ENCODE data around the gene YWHAB. TPM values are rescaled to one million over a fixed set of nuclear protein-coding genes. Genes with fewer than 3 reads are reported as not detected.

YWHAB gene
- total RNA-seq, 1 donor: 180 TPM

DNA sequence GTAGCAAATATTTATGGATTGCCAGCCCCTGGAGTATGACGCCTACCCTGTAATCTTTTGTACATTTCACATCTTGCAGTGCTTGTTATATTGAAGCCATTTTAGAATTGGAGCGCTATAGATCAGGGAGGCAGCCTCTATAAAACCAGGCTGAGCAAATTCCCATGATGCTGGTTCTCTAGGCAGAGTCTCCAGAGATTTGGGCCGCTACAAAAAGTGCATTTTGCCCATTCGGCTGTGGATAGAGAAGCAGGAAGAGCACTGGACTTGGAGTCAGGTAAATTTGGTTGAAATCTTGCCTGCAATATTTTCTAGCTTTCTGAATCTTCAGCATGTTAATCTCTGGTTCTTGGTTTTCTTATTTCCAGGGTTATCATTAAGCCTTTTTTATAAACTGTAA lies 2.0 kb downstream of the YWHAB start:
- DNase-seq (ENCODE audit: low read depth): no peak
- TF ChIP-seq CTCF (IDR thresholded peaks at IDR 0.05; ENCODE audit: insufficient read depth, low read length): no peak

GRCh38 chr20:44888226-44889103 lies 3.0 kb downstream of the YWHAB start:
- DNase-seq (ENCODE audit: low read depth): peak; percentile 28
- peak overlapping the region; percentile 19 for H3K4me3 ChIP-seq (ENCODE audit: low read depth, low read length)
- TF ChIP-seq CTCF (IDR thresholded peaks at IDR 0.05; ENCODE audit: insufficient read depth, low read length): peak; percentile 61

More for the DNA sequence above, 2.0 kb downstream of the YWHAB start:
- peak overlapping the region; percentile 90 for H3K4me3 ChIP-seq (ENCODE audit: low read depth, low read length)

DNA sequence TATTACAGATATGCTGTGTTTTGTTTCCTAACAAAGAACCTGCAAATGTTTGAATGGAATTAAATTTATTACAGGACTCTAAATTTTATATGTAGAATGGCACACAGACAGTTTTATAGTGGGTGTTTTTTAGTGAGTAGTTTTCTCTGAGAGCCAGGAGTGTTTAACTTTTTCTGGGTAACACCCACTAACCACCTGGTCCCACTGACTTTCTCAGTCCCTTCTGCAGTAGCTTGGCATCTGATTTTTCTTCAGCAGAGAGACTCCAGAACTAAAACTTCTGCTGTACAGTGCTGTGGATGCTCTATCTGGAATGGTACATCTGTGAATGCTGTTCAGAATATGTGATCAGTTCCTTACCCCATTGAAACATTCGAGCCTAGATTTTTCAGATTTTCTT lies 6.3 kb downstream of the YWHAB start:
- no peak for DNase-seq (ENCODE audit: low read depth)
- TF ChIP-seq CTCF (IDR thresholded peaks at IDR 0.05; ENCODE audit: insufficient read depth, low read length): no peak
- H3K4me3 ChIP-seq (ENCODE audit: low read depth, low read length): no peak overlapping the region

DNA sequence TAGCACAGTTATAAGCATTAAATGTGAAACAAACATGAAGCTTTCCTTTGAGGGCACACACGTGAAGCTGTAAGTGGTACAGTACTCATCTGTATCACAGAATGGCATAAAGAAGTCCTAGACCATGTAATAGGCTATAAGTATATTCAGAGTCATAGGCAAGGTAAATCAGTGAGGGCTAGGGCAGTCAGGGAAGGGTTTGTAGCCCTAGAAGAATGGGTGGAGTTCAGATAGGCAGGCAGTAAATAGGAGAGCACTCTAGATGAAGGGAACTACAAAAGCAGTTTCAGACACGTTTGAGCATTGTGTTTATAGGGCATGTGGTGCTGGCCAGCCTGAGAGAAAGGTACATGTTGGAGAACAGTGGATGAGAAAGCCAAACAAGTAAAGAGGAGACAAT lies 9.5 kb downstream of the YWHAB start:
- no peak for TF ChIP-seq CTCF (IDR thresholded peaks at IDR 0.05; ENCODE audit: insufficient read depth, low read length)
- DNase-seq (ENCODE audit: low read depth): no peak

DNA sequence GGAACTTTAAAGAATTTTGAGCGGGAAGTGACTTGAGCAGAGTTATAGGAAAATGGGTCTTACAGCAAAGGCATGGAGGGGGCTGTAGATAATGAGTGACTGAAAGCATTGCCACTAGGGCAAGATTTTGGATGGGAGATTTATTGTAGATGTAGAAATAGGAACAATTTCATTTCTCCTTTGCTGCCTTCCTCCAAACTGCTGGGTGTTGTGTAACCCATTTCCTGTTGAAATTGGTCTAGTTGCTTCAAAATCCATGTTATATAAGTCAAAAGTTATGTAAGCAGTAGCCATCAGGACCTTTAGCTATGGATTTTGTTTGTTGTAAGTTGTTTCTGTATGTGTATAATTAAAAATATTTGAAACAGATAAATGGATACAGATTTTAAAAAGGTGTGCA lies 11.1 kb downstream of the YWHAB start:
- TF ChIP-seq CTCF (IDR thresholded peaks at IDR 0.05; ENCODE audit: insufficient read depth, low read length): peak; percentile 2
- no peak overlapping the region for H3K4me3 ChIP-seq (ENCODE audit: low read depth, low read length)
- peak; percentile 70 for DNase-seq (ENCODE audit: low read depth)

More for the DNA sequence above, 9.5 kb downstream of the YWHAB start:
- no peak overlapping the region for H3K4me3 ChIP-seq (ENCODE audit: low read depth, low read length)

- DNase-seq (ENCODE audit: low read depth): no peak
- no peak for TF ChIP-seq CTCF (IDR thresholded peaks at IDR 0.05; ENCODE audit: insufficient read depth, low read length)
- H3K4me3 ChIP-seq (ENCODE audit: low read depth, low read length): no peak overlapping the region
Measured at GRCh38 chr20:44897133-44897532, 11.6 kb downstream of the YWHAB start.

Measured in fibroblast of the aortic adventitia (primary cell).